SK-N-SH (cell line): ENCODE measurements around the gene ARCN1. TPM values are rescaled to one million over a fixed set of nuclear protein-coding genes. Genes with fewer than 3 reads are reported as not detected.

Experiments
- CTCF ChIA-PET: fragments of 300-600, 350-600 bp; formaldehyde crosslinking; extraction: SDS; loops from one replicate; lab custom pipeline; 2021; lab: Yijun Ruan, JAX
- POLR2A ChIA-PET: fragments of 350-600 bp; sonication (Branson Sonifier 250); formaldehyde crosslinking; extraction: SDS; loops from one replicate; lab custom pipeline; 2020; ENCODE audit warnings: antibody characterized with exemption, inconsistent platforms; lab: Yijun Ruan, JAX
- DNase-seq: peaks from one replicate; pipeline ENCODE4 v3.0.0; 2012
- H2AFZ ChIP-seq: fragments of 200-600 bp; sonication (generic); 2 replicates; pipeline ENCODE4 v1.8.1; 2016; ENCODE audit warnings: antibody characterized with exemption, mild to moderate bottlenecking, low read depth
- H3F3A ChIP-seq: fragments of 200-600 bp; sonication (generic); replicated peaks from 2 replicates; pipeline ENCODE3; 2016; ENCODE audit warnings: antibody characterized with exemption, mild to moderate bottlenecking; ENCODE audit not compliant: insufficient read depth
- H3K27ac ChIP-seq, 2 experiments: fragments of 200-500 bp in 1 of 2; fragments of 200-600 bp in 1 of 2; sonication (Bioruptor generic) in 1 of 2; sonication (generic), shearing (Covaris generic) in 1 of 2; 2 replicates each; pipeline versions ENCODE4 v1.5.1 to v1.6.1; 2014 to 2016; ENCODE audit warnings: low read depth in 2 of 2, inconsistent platforms in 1 of 2, low read length in 1 of 2, mild to moderate bottlenecking in 1 of 2, mixed read lengths in 1 of 2
- H3K27me3 ChIP-seq: fragments of 200-600 bp; sonication (generic), shearing (Covaris generic); 2 replicates; pipeline ENCODE4 v1.6.1; 2016; ENCODE audit warnings: mixed run types; ENCODE audit not compliant: insufficient read depth
- H3K36me3 ChIP-seq, 2 experiments: fragments of 200-500 bp in 1 of 2; fragments of 200-600 bp in 1 of 2; sonication (Bioruptor generic) in 1 of 2; sonication (generic) in 1 of 2; replicated peaks in 1 of 2; 2 replicates each; pipeline versions ENCODE3 to v1.5.1; 2014 to 2016; ENCODE audit warnings: low read length in 1 of 2, mild to moderate bottlenecking in 1 of 2; ENCODE audit not compliant: insufficient read depth in 2 of 2, control insufficient read depth in 1 of 2
- H3K4me1 ChIP-seq, 2 experiments: fragments of 200-500 bp in 1 of 2; fragments of 200-600 bp in 1 of 2; sonication (Bioruptor generic) in 1 of 2; sonication (generic), shearing (Covaris generic) in 1 of 2; 2 replicates each; pipeline versions ENCODE4 v1.5.1 to v1.6.1; 2014 to 2016; ENCODE audit warnings: low read depth in 1 of 2, low read length in 1 of 2, mixed run types in 1 of 2; ENCODE audit not compliant: insufficient read depth in 2 of 2, control insufficient read depth in 1 of 2
- H3K4me2 ChIP-seq: fragments of 200-600 bp; sonication (generic), shearing (Covaris generic); 2 replicates; pipeline ENCODE4 v1.6.1; 2017; ENCODE audit warnings: mixed run types
- H3K4me3 ChIP-seq, 2 experiments: fragments of 200-500 bp in 1 of 2; fragments of 200-600 bp in 1 of 2; sonication (Bioruptor generic) in 1 of 2; sonication (generic), shearing (Covaris generic) in 1 of 2; 2 replicates each; pipeline versions ENCODE4 v1.5.1 to v1.8.1; 2014 to 2016; ENCODE audit warnings: low read depth in 2 of 2, inconsistent platforms in 1 of 2, low read length in 1 of 2, mild to moderate bottlenecking in 1 of 2, mixed read lengths in 1 of 2, moderate library complexity in 1 of 2
- H3K79me2 ChIP-seq: fragments of 200-600 bp; sonication (generic); 2 replicates; pipeline ENCODE4 v1.8.1; 2017; ENCODE audit warnings: mild to moderate bottlenecking; ENCODE audit not compliant: insufficient read depth
- H3K9ac ChIP-seq: fragments of 200-600 bp; sonication (generic); 2 replicates; pipeline ENCODE4 v1.6.1; 2017; ENCODE audit warnings: mixed run types
- H3K9me2 ChIP-seq: fragments of 200-600 bp; sonication (generic); 2 replicates; pipeline ENCODE4 v1.6.1; 2017; ENCODE audit warnings: mixed run types
- H3K9me3 ChIP-seq: fragments of 200-600 bp; sonication (generic); 2 replicates; pipeline ENCODE4 v1.6.1; 2017; ENCODE audit warnings: mixed run types, mild to moderate bottlenecking, moderate library complexity
- H4K20me1 ChIP-seq: fragments of 200-600 bp; sonication (generic); 2 replicates; pipeline ENCODE4 v1.6.1; 2017; ENCODE audit warnings: mild to moderate bottlenecking, mixed run types; ENCODE audit not compliant: insufficient read depth
- CHD2 ChIP-seq: fragments of 150-350 bp; IDR thresholded peaks from 2 replicates; pipeline ENCODE4 v1.6.1; 2018; ENCODE audit warnings: low read length; ENCODE audit not compliant: partially characterized antibody
- CTCF ChIP-seq: fragments of 200-600 bp; sonication (generic); IDR thresholded peaks from 2 replicates; pipeline ENCODE4 v1.6.1; 2017; ENCODE audit warnings: antibody characterized with exemption, mild to moderate bottlenecking, moderate library complexity
- ELF1 ChIP-seq: IDR thresholded peaks from 2 replicates; pipeline ENCODE4 v1.4.0; 2012
- EP300 ChIP-seq, 2 experiments: IDR thresholded peaks; 2 replicates each; pipeline versions ENCODE4 v1.4.0 to v1.6.1; 2012; ENCODE audit warnings: borderline replicate concordance in 1 of 2, low read depth in 1 of 2, low read length in 1 of 2
- EZH2phosphoT487 ChIP-seq: fragments of 200-600 bp; sonication (generic); IDR thresholded peaks from 2 replicates; pipeline ENCODE4 v1.6.1; 2017; ENCODE audit warnings: low read depth, mixed run types, mild to moderate bottlenecking, antibody characterized with exemption, moderate library complexity, borderline replicate concordance
- FOXM1 ChIP-seq: IDR thresholded peaks from 2 replicates; pipeline ENCODE4 v1.4.0; 2012; ENCODE audit warnings: low read depth, mild to moderate bottlenecking
- GABPA ChIP-seq: IDR thresholded peaks from 2 replicates; pipeline ENCODE4 v1.4.0; 2012; ENCODE audit warnings: low read depth, mild to moderate bottlenecking
- GATA2 ChIP-seq: sonication (generic); formaldehyde crosslinking; IDR thresholded peaks from 2 replicates; pipeline ENCODE4 v1.5.0; 2020; ENCODE audit warnings: mild to moderate bottlenecking, missing genetic modification reagents
- JUND ChIP-seq: IDR thresholded peaks from 2 replicates; pipeline ENCODE4 v1.4.0; 2012
- MAX ChIP-seq: IDR thresholded peaks from 2 replicates; pipeline ENCODE4 v1.4.0; 2012; ENCODE audit warnings: low read depth
- MEF2A ChIP-seq: IDR thresholded peaks from 2 replicates; pipeline ENCODE4 v1.4.0; 2012; ENCODE audit warnings: low read depth, borderline replicate concordance
- NRF1 ChIP-seq: IDR thresholded peaks from 2 replicates; pipeline ENCODE4 v1.6.1; 2012; ENCODE audit warnings: low read depth, mild to moderate bottlenecking, low read length
- RAD21 ChIP-seq: IDR thresholded peaks from 2 replicates; pipeline ENCODE4 v1.6.1; 2012; ENCODE audit warnings: mild to moderate bottlenecking, low read length
- RCOR1 ChIP-seq: fragments of 150-350 bp; IDR thresholded peaks from 2 replicates; pipeline ENCODE4 v1.6.1; 2017; ENCODE audit warnings: antibody characterized with exemption, low read length
- RXRA ChIP-seq: IDR thresholded peaks from 2 replicates; pipeline ENCODE4 v1.4.0; 2012; ENCODE audit warnings: low read depth, mild to moderate bottlenecking, borderline replicate concordance
- TAF1 ChIP-seq: IDR thresholded peaks from 2 replicates; pipeline ENCODE4 v1.6.1; 2012; ENCODE audit warnings: low read depth, mild to moderate bottlenecking, low read length, moderate library complexity, borderline replicate concordance
- WGBS: methylation state at CpG from one replicate; pipeline ENCODE4 v1.1.6; 2017; ENCODE audit warnings: low lambda C conversion rate; 5-methylcytosine and 5-hydroxymethylcytosine counted together
- polyA plus RNA-seq, 3 experiments: library from polyadenylated mRNA; depleted of rRNA; stranded (reverse); fragments of >200 nt; gene quantifications; 2 replicates each; pipeline ENCODE4 v1.2.3, GENCODE V29; 2012
- TF ChIP-seq, protein P1 (sequence below): fragments of 150-350 bp; IDR thresholded peaks from 2 replicates; pipeline ENCODE4 v1.6.1; 2017; ENCODE audit warnings: antibody characterized with exemption, low read length, low read depth, borderline replicate concordance
- TF ChIP-seq, protein P2 (sequence below): IDR thresholded peaks from 2 replicates; pipeline ENCODE4 v1.4.0; 2012; ENCODE audit warnings: low read depth, borderline replicate concordance
- TF ChIP-seq, protein P3 (sequence below): IDR thresholded peaks from 2 replicates; pipeline ENCODE4; 2012

The ARCN1 gene
- polyA plus RNA-seq, 1 of the 3 experiments (the other 2 are of a cell fraction), result 128 TPM

- ChIA-PET POLR2A (no interaction called here), CTCF (interaction anchor here (1.2 to 4.2 kb wide), 6 partner anchors 9 to 47 kb away, joined by 3 to 12 read pairs (median 6); no protein-coding TSS in a partner anchor)
- Histone ChIP-seq H3K79me2 (peaks cover 82% of the 10 kb centered on the region), H3F3A (peaks cover 30% of the 10 kb centered on the region), H3K4me3 (no peak overlapping the region), H3K9ac (0 out of 2 replicates have a peak overlapping the region, but pooled peaks have one; percentile 2), H3K36me3 (peaks cover 7 to 15% of the 10 kb centered on the region in 2 experiments), H3K27ac (peak overlapping the region in 1 of 2 experiments; percentile 8; a peak in 1 of 4 replicates), H3K4me2 (peak overlapping the region; percentile 22; the same call in 1 of the 2 replicates), H4K20me1 (no peaks in the 10 kb centered on the region), H2AFZ (no peak overlapping the region), H3K27me3 (no peaks in the 10 kb centered on the region), H3K4me1 (peaks cover 10 to 41% of the 10 kb centered on the region in 2 experiments), H3K9me2 (no peaks in the 10 kb centered on the region), H3K9me3 (no peaks in the 10 kb centered on the region)
- 89% methylated on average over 7 of the region's 7 CpGs for WGBS
- DNase-seq, result no peak
- TF ChIP-seq, protein P1, sequence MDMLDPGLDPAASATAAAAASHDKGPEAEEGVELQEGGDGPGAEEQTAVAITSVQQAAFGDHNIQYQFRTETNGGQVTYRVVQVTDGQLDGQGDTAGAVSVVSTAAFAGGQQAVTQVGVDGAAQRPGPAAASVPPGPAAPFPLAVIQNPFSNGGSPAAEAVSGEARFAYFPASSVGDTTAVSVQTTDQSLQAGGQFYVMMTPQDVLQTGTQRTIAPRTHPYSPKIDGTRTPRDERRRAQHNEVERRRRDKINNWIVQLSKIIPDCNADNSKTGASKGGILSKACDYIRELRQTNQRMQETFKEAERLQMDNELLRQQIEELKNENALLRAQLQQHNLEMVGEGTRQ, result no peak
- TF ChIP-seq RXRA, result no peak
These were observed 40.2 kb downstream of the ARCN1 start for GRCh38 chr11:118612378-118612777.

DNA sequence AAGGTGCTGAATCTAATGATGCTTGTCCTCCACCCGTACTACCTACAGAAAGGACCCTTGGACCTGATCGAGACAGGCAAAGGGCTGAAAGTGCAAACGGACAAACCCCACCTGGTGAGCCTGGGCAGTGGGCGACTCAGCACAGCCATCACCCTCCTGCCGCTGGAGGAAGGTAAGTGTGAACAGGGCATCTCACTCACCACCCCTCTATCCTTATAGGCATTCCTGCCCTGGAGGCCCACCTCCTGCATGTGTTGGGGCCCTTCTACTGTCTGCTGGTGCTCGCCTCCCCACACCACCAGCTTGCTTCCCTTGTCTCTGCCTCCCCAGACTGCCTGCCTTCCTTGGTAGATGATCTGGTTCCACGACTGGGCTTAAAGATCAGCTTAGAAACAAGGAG, 42.3 kb downstream of the ARCN1 start:
- ChIA-PET CTCF (interaction anchor here (1.0 to 2.3 kb wide), 2 partner anchors 21 to 45 kb away, joined by 3 to 7 read pairs; no protein-coding TSS in a partner anchor), POLR2A (no interaction called here)
- Histone ChIP-seq H3K36me3 (peaks cover 7 to 15% of the 10 kb centered on the region in 2 experiments), H3K9me3 (no peaks in the 10 kb centered on the region), H3K9ac (no peak overlapping the region), H2AFZ (no peak overlapping the region), H3K79me2 (peaks cover 62% of the 10 kb centered on the region), H3K27me3 (no peaks in the 10 kb centered on the region), H3F3A (peaks cover 50% of the 10 kb centered on the region), H3K27ac (peak overlapping the region in 1 of 2 experiments; percentile 100; a peak in 2 of 4 replicates), H3K4me3 (no peak overlapping the region), H3K9me2 (no peaks in the 10 kb centered on the region), H4K20me1 (no peaks in the 10 kb centered on the region), H3K4me2 (0 out of 2 replicates have a peak overlapping the region, but pooled peaks have one; percentile 34), H3K4me1 (peaks cover 27 to 50% of the 10 kb centered on the region in 2 experiments)
- TF ChIP-seq GATA2 (CRISPR knock-in tag) (no peak), MAX (no peak), CHD2 (no peak), ELF1 (no peak), GABPA (no peak), CTCF (no peak), TAF1 (no peak), FOXM1 (no peak), RCOR1 (no peak), JUND (no peak), EZH2phosphoT487 (no peak), MEF2A (no peak), RXRA (no peak), EP300 (IDR thresholded peaks at IDR 0.05; ENCODE audit: borderline replicate concordance in 1 of 2, low read depth in 1 of 2, low read length in 1 of 2) (no peak), NRF1 (no peak), RAD21 (no peak)
- TF ChIP-seq, protein P2, sequence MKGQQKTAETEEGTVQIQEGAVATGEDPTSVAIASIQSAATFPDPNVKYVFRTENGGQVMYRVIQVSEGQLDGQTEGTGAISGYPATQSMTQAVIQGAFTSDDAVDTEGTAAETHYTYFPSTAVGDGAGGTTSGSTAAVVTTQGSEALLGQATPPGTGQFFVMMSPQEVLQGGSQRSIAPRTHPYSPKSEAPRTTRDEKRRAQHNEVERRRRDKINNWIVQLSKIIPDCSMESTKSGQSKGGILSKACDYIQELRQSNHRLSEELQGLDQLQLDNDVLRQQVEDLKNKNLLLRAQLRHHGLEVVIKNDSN, result no peak
- TF ChIP-seq, protein P1, result no peak
- TF ChIP-seq, protein P3, sequence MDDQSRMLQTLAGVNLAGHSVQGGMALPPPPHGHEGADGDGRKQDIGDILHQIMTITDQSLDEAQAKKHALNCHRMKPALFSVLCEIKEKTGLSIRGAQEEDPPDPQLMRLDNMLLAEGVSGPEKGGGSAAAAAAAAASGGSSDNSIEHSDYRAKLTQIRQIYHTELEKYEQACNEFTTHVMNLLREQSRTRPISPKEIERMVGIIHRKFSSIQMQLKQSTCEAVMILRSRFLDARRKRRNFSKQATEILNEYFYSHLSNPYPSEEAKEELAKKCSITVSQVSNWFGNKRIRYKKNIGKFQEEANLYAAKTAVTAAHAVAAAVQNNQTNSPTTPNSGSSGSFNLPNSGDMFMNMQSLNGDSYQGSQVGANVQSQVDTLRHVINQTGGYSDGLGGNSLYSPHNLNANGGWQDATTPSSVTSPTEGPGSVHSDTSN, result no peak
- 100% methylated on average over 2 of the region's 7 CpGs for WGBS
- DNase-seq, result no peak
